Upper lobe of left lung (tissue), 4 donors: ENCODE results near the gene IRF6.

Source experiments
- CTCF ChIP-seq, 6 experiments: fragments of 450-650 bp in 4 of 6; fragments of 200-600 bp in 2 of 6; sonication (generic) in 2 of 6; IDR thresholded peaks; one replicate each; pipeline ENCODE4 v1.5.1; 2016 to 2019; ENCODE audit warnings: antibody characterized with exemption in 6 of 6
- EP300 ChIP-seq, 4 donors: sonication (generic); formaldehyde crosslinking; IDR thresholded peaks; one replicate each; pipeline ENCODE4 v1.5.1; 2017; ENCODE audit warnings: antibody characterized with exemption in 4 of 4, control low read depth in 2 of 4

GRCh38 chr1:209786146-209786545 lies 19.8 kb downstream of the IRF6 start:
- TF ChIP-seq CTCF (IDR thresholded peaks at IDR 0.05) (no peak), EP300 (IDR thresholded peaks at IDR 0.05) (no peak)
